ENCODE data around the gene VANGL1.

DNA sequence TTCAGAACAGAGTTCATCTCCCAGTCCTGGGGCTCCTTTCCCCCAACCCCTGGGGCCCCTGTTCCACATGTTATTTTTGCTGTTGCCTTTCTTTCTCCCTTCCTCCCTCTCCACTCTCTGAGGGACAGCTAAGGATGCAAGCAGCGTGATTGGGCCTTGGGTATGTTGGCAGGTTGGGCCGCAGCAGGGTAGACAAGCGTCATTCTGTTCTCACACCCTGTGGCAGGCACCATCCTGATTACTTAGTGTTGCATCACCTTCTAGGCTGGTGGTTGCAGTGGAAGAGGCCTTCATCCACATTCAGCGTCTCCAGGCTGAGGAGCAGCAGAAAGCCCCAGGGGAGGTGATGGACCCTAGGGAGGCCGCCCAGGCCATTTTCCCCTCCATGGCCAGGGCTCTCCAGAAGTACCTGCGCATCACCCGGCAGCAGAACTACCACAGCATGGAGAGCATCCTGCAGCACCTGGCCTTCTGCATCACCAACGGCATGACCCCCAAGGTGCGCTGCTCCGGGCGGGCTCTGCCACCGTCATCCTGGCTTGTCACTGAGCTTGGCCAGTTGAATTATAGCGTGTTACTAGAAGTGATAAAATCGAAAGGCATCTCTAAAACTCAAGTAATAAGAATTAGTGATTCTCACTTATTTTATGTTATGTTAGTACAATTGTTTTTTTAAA, 43.4 kb downstream of the VANGL1 start:
- TF ChIP-seq, protein P1, sequence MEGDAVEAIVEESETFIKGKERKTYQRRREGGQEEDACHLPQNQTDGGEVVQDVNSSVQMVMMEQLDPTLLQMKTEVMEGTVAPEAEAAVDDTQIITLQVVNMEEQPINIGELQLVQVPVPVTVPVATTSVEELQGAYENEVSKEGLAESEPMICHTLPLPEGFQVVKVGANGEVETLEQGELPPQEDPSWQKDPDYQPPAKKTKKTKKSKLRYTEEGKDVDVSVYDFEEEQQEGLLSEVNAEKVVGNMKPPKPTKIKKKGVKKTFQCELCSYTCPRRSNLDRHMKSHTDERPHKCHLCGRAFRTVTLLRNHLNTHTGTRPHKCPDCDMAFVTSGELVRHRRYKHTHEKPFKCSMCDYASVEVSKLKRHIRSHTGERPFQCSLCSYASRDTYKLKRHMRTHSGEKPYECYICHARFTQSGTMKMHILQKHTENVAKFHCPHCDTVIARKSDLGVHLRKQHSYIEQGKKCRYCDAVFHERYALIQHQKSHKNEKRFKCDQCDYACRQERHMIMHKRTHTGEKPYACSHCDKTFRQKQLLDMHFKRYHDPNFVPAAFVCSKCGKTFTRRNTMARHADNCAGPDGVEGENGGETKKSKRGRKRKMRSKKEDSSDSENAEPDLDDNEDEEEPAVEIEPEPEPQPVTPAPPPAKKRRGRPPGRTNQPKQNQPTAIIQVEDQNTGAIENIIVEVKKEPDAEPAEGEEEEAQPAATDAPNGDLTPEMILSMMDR (IDR thresholded peaks at IDR 0.05; ENCODE audit: insufficient read depth, low read length) = no peak
- TF ChIP-seq POLR2AphosphoS5 (IDR thresholded peaks at IDR 0.05; ENCODE audit: low read depth) (no peak), GABPA (IDR thresholded peaks at IDR 0.05; ENCODE audit: low read depth) (no peak), SPI1 (IDR thresholded peaks at IDR 0.05; ENCODE audit: borderline replicate concordance, low read depth) (no peak)
- TF ChIP-seq, protein P2, sequence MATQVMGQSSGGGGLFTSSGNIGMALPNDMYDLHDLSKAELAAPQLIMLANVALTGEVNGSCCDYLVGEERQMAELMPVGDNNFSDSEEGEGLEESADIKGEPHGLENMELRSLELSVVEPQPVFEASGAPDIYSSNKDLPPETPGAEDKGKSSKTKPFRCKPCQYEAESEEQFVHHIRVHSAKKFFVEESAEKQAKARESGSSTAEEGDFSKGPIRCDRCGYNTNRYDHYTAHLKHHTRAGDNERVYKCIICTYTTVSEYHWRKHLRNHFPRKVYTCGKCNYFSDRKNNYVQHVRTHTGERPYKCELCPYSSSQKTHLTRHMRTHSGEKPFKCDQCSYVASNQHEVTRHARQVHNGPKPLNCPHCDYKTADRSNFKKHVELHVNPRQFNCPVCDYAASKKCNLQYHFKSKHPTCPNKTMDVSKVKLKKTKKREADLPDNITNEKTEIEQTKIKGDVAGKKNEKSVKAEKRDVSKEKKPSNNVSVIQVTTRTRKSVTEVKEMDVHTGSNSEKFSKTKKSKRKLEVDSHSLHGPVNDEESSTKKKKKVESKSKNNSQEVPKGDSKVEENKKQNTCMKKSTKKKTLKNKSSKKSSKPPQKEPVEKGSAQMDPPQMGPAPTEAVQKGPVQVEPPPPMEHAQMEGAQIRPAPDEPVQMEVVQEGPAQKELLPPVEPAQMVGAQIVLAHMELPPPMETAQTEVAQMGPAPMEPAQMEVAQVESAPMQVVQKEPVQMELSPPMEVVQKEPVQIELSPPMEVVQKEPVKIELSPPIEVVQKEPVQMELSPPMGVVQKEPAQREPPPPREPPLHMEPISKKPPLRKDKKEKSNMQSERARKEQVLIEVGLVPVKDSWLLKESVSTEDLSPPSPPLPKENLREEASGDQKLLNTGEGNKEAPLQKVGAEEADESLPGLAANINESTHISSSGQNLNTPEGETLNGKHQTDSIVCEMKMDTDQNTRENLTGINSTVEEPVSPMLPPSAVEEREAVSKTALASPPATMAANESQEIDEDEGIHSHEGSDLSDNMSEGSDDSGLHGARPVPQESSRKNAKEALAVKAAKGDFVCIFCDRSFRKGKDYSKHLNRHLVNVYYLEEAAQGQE (IDR thresholded peaks at IDR 0.05; ENCODE audit: insufficient replicate concordance, low read depth) = no peak
